NOMO-1 treated with DMSO at 0.1 percent for 48 hours (cell line): ENCODE results near the gene MYO3A.

Source experiments
- DNase-seq: peaks from one replicate; lab custom pipeline; 2025; ENCODE audit not compliant: unreplicated experiment; lab: John Stamatoyannopoulos, UW

The MYO3A gene

DNA sequence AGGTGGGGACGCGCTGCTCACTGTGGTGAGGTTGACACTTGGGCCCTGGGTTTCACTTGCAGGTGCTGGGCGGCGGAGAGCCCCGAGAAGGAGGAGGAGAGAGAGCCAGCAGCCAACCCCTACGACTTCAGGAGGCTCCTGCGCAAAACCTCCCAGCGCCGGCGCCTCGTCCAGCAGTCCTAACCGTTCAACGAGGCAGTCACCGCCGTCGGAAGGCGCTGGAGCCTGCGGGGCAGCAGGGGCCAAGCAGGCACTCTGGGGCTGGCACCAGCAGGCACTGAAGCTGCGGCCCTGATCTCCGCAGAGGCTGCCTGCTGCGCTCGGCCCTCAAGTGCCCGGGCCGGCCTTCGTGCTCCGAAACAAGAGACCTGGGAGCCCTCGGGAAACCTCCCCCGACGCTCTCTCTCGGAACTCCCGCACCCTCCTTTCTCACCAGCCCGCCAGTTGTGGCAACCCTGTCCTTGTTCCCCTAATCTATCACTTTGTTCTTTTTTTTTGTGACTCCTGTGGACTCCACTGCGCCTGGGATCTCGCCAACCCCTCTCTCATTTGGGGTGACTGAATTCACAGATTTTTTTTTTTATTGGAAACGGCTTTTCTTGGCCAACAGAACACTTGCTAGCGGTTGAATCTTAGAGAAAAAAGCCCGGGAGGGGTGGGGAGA lies 277.9 kb downstream of the MYO3A start:
- no peak for DNase-seq

DNA sequence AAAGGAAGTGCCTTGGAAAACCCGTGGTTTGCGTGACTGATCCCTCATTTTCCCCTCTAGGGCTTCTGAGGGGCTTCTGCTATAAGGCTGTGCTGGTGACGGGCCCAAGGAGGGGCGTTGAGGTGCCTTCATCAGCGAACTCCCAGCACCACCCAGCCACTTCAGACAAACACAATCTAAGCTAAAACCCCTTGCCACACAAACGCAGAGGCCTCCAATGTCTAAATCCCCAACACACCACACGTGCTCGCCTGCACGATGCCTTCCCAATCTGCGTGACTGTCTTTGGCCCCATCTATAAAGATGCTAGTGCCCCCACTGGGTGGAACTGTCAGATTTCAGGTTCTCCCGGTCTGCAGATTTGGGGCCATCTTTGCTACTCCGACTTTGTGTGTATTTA lies 278.5 kb downstream of the MYO3A start:
- no peak for DNase-seq

DNA sequence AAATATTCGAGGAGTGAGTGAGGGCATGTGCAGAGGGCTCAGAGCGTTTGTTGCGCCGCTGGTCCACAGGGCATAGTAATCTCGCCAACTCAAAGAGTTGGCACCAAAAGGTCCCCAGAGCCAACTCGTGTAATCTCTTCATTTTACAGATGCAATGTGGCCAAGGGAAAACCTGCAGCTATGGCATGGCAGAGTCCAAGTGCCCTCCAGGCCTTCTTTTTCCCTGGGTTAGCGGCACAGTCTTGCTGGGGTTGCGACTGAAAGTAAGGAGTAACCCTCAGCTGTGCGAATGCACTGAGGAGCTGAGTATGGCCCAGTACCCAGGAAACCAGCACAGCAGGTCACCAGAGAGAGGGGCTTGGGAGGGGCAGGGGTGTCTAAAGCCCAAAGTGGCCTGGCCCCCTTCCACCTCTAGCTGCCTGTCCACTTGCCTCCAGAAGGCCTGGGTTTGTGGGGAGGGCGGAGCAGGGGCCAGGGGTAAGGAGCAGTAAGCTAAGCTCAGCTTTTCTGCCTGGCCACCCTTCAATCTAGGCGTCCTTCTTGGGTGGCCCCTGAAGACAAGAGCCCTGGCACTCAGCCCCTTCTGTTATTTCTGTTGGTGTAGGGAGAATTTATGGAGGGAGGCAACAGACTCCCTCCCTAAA lies 279.2 kb downstream of the MYO3A start:
- no peak for DNase-seq

DNA sequence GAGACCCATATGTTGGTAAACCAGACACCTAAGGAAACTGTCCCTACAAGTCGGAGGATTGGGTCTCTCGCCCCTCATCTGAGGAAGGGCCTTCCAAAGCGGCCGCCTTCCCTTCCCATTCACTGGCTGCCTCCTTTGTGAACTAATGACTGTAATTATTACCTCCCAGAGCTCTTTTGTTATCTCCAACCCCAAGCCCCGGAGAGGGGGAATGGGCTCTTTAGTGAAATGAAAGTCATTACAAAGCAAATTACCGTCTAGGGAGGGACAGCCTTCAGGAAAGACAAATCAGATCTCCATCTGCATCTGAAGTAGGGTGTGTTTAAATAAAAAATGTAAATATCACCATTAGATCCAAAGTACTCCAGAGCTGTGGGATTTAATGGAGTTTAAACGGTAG lies 280.0 kb downstream of the MYO3A start:
- DNase-seq, result no peak

- no peak for DNase-seq
Measured at GRCh38 chr10:26214551-26215395, 280.7 kb downstream of the MYO3A start.

DNA sequence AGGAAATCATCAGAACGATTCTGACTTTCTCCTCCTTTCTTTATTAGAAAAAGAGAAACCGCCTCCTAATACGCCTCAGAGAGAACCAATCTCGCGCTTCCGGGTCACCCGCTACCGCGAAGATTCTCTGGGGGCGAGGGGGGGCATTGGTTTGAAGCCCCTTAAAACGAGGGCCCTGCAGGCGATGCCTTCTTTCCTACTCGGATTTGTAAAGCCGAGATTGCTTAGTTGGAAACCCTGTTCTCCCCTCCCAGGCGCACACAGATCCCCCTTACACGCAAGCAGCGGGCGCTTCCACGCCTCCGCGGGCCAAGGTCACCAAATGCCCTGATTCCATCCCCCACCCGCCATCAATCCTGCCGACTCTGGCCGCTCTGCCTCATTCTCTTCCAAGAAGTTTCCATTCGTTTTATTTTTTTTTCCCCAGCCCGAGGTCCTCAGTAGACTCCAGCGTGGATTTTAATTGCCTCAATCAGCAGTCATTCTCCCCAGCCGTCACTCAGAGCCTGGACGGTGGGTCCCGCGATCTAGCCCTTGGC lies 281.4 kb downstream of the MYO3A start:
- DNase-seq, result no peak

GRCh38 chr10:26215935-26216584 lies 282.0 kb downstream of the MYO3A start:
- no peak for DNase-seq

DNA sequence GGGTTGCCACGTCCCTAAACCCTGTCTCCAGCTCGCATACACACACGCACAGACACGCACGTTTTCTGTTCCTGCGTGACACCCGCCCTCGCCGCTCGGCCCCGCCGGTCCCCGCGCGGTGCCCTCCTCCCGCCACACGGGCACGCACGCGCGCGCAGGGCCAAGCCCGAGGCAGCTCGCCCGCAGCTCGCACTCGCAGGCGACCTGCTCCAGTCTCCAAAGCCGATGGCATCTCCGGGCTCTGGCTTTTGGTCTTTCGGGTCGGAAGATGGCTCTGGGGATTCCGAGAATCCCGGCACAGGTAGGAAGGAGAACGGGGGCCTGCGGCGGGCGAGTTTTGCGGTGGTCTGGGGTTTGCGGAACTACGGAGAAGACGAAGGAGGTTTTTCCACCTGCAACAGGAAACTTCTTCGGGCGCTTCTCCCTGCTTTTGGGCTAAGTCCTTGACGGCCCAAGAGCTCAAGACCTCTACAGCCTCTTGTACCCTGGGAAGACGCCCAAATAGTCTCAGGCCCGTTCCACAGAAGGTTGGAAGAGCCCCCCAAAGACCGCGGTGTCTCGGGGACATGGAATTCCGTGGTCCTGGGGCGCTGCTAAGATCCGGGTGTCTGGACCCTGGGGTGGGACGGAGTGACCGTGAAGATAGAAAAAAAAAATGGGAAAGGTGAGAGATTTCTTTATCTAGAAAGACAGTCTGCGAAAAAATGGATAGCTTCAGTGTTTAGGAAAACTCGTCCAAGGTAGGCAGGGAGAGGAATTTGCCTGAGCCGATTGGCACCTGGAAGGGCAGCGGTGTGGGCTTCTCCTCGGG lies 282.8 kb downstream of the MYO3A start, which contains the start of gene GAD2:
Gene GAD2 (plus strand): TSS at position 190 of the 811 bp plus-strand sequence. CDS start 36 bp downstream, at position 226.
- DNase-seq, result no peak

DNA sequence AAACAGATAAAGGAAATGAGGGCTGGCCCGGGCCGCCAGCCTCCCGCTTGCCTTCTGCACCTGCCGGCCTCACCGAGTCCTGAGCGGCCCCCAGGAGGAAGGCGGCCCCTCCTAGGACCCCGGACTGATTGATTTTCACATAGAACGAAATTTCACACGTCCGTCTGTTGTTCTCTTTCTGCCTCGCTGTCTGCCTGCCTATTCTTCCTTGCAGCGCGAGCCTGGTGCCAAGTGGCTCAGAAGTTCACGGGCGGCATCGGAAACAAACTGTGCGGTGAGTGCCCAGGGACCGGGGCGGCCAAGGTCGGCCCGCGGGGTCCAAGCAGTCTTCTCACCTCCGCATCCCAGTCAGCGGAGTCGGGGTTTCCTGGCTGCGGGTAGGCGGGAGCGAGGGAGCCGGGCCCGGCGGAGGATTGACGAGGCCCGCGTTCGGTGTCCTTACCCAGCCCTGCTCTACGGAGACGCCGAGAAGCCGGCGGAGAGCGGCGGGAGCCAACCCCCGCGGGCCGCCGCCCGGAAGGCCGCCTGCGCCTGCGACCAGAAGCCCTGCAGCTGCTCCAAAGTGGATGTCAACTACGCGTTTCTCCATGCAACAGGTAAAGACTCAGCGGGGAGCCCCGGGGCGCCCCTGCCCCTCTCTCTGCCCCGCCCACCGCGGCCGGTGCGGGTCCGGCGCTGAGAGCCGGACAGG lies 283.5 kb downstream of the MYO3A start:
- DNase-seq, result no peak

DNA sequence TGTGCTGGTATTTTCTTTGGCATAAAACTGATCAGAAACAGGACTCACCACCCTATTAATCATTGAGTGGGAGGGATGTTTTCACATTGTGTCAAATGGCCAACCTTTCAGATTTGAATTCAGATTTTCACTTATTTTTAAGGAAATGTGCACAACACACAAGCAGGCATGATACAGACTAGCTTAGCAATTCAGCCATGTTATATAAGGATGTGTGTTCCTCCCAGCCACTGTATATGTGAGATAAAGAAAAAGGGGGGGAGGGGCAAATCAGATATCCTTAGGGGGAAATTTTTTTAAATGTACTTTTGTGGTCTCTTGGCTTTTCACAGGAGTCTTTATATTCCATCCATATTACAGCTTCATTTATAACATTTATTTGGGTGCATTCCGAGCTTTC lies 285.6 kb downstream of the MYO3A start:
- no peak for DNase-seq

DNA sequence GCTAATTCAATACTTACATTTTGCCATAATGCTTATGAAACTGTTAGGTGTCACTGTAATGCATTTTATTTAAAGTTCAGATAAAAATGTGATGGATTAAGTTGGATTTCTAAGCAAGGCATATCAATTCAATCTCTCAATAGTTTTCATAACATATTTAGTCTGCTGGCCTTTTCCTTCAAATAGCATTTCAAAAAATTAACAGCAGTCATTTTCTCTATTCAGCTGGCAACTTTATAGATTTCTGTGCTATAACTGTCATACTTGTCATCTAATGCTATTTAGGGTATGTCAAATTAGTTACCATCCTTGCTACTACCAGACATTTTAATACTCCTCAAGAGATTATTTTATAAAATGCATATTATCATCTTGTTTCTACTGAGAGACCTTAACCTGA lies 286.9 kb downstream of the MYO3A start:
- DNase-seq, result no peak

DNA sequence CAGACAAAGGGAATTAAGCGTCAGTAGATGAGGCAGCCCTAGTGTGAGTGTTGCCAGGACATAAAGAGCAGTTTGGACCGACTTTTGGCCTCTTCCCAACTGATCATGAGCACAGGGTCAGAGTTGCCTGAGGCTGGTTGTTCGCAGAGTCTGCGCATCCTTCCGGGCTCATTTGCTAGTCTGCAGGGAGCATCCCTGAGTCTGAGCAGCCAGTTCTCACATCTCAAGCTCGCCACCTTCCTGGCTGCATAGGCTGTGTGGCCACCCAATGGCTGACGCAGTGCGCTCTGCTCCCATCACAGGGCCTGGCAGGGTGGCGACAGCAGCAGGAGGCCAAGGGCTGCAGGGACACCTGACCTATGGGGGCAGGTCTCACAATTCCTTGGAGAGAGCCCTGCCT lies 287.5 kb downstream of the MYO3A start:
- no peak for DNase-seq

GRCh38 chr10:26222563-26222962 lies 288.5 kb downstream of the MYO3A start:
- no peak for DNase-seq

- no peak for DNase-seq
Measured at GRCh38 chr10:26225322-26225721, 291.3 kb downstream of the MYO3A start.

DNA sequence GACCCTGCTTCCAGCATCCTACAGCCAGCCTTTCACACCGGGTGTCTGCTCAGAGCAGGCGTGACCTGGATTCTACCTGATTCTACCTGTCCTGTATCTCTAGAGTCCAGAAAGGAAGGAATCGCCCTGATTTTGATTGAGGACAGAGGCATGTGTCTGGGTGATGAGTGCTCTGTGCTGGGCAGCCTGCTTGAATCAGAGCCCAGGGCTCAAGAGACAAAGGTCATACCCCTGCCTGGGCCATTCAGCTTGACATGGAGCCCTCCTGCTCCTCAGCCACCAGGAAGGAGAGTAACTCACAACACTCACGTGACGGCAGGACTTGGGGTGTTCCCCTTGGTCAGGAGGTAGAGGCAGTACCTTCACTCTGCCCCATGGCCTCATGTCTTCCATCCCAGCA lies 293.8 kb downstream of the MYO3A start:
- DNase-seq, result no peak

GRCh38 chr10:26232174-26232573 lies 298.1 kb downstream of the MYO3A start:
- no peak for DNase-seq

DNA sequence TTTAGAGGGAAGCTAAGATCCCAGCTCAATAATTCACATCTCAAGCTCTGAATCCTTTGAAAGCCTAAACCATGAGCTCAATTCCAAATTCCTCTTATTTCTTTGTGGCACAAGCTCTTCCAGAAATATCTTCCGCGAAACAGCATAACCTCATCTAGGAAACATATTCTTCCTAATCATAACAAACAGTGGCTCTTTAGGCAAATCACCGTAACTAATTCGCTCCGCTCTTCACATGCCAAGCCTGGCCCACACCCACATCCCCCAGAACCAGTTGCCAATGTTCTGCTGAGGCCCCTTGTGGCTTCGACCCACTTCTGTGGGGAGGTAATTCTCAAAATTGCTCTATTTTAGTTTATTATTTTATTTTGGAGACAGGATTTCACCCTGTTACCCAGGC lies 301.7 kb downstream of the MYO3A start:
- DNase-seq, result no peak

- DNase-seq, result no peak
Measured at GRCh38 chr10:26238378-26238777, 304.3 kb downstream of the MYO3A start.

- no peak for DNase-seq
Measured at GRCh38 chr10:26242706-26243350, 308.8 kb downstream of the MYO3A start.
